CD4-positive, CD25-positive, alpha-beta regulatory T cell (primary cell): ENCODE results near the gene ARHGAP12. TPM values are rescaled to one million over a fixed set of nuclear protein-coding genes. Genes with fewer than 3 reads are reported as not detected.
A peak's percentile ranks its signal among the peaks of the same experiment; 100 is the strongest.

ENCODE experiments used
- ATAC-seq, 2 donors: fragments of 150-1000 bp; cut with Tn5 transposase; one replicate each; pipeline ENCODE4 v1.10.0; 2021; ENCODE audit warnings: low read depth in 2 of 2, moderate number of reproducible peaks in 2 of 2, moderate library complexity in 1 of 2
- DNase-seq, 3 donors: peaks; one replicate each; pipeline versions ENCODE4 v3.0.0 to v3.0.0-alpha.2; 2012 to 2022; ENCODE audit warnings: mixed read lengths in 1 of 3
- H3K27ac ChIP-seq: one replicate; pipeline ENCODE4 v1.7.0; 2013; ENCODE audit warnings: mild to moderate bottlenecking, low read length; ENCODE audit not compliant: insufficient read depth, poor library complexity, severe bottlenecking
- H3K27me3 ChIP-seq: one replicate; pipeline ENCODE4 v1.7.0; 2013; ENCODE audit warnings: low read length; ENCODE audit not compliant: control insufficient read depth, insufficient read depth
- H3K36me3 ChIP-seq: one replicate; pipeline ENCODE4 v1.7.0; 2013; ENCODE audit warnings: mild to moderate bottlenecking, low read length, moderate library complexity; ENCODE audit not compliant: control insufficient read depth, insufficient read depth
- H3K4me1 ChIP-seq: 2 replicates; pipeline ENCODE4 v1.7.0; 2013; ENCODE audit warnings: mild to moderate bottlenecking, low read length; ENCODE audit not compliant: insufficient read depth, control insufficient read depth, poor library complexity, severe bottlenecking
- H3K4me3 ChIP-seq: one replicate; pipeline ENCODE4 v1.7.0; 2013; ENCODE audit warnings: low read depth, mild to moderate bottlenecking, low read length, moderate library complexity
- H3K9me3 ChIP-seq, 2 experiments: 1 replicate in 1 of 2; 2 replicates in 1 of 2; pipeline ENCODE4 v1.7.0; 2013; ENCODE audit warnings: low read length in 2 of 2, mild to moderate bottlenecking in 1 of 2, moderate library complexity in 1 of 2; ENCODE audit not compliant: control insufficient read depth in 2 of 2
- H3K27ac Mint-ChIP-seq, 3 donors: one replicate each; pipeline ENCODE4 v1.8.0; 2020 to 2022; ENCODE audit warnings: mild to moderate bottlenecking in 3 of 3, mixed read lengths in 3 of 3, moderate library complexity in 2 of 3
- H3K27me3 Mint-ChIP-seq: one replicate; pipeline ENCODE4 v1.8.0; 2022; ENCODE audit warnings: mild to moderate bottlenecking, mixed read lengths
- H3K36me3 Mint-ChIP-seq: one replicate; pipeline ENCODE4 v1.8.0; 2020; ENCODE audit warnings: mixed read lengths
- H3K4me1 Mint-ChIP-seq, 4 donors: one replicate each; pipeline ENCODE4 v1.8.0; 2020 to 2022; ENCODE audit warnings: mixed read lengths in 4 of 4, mild to moderate bottlenecking in 1 of 4
- H3K4me3 Mint-ChIP-seq, 4 donors: one replicate each; pipeline ENCODE4 v1.8.0; 2020 to 2022; ENCODE audit warnings: mild to moderate bottlenecking in 4 of 4, mixed read lengths in 4 of 4, moderate library complexity in 3 of 4
- H3K9me3 Mint-ChIP-seq, 7 donors: one replicate each; pipeline ENCODE4 v1.8.0; 2020 to 2022; ENCODE audit warnings: mixed read lengths in 7 of 7, mild to moderate bottlenecking in 3 of 7, moderate library complexity in 2 of 7
- polyA plus RNA-seq, 4 donors: library from polyadenylated mRNA; unstranded; fragments of 300-500 nt; fragmentation: Illumina TruSeq; gene quantifications; one replicate each; pipeline ENCODE4 v1.2.3, GENCODE V29; 2021
- total RNA-seq: library from RNA; stranded (reverse); gene quantifications from one replicate; pipeline ENCODE4 v1.2.3, GENCODE V29; 2022

Gene ARHGAP12
- total and polyA plus RNA-seq, 5 donors from 2014 or later: 8.8 to 28.3 (median 11.8) TPM

DNA sequence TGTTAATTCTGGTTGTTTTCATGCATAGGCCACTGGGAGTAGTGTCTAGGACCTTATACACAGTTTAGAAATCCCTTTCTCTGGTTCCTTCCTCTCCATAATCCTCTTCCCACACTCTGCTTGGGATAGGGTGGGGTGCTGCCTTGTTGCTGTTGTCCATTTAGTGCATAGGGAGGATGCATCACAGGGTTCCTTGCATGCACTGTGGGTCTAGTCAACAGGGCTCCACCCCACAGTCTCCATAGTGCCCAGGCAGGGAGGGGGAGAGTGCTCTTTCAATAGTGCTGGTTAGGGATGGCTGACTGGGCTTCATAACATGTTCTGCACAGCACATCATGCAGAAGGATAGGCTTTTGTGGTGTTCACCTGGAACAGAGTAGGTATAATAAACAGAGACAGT lies 81.1 kb downstream of the ARHGAP12 start:
- H3K4me3 Mint-ChIP-seq: no peak overlapping the region
- H3K27ac Mint-ChIP-seq: peak overlapping the region in 1 of 3 donors; percentile 14
- DNase-seq (no peak), ATAC-seq (no peak)
- H3K27me3 Mint-ChIP-seq: no peaks in the 10 kb centered on the region
- H3K4me1 Mint-ChIP-seq: peaks cover 11 to 37% (median 22%) of the 10 kb centered on the region in 4 donors
- H3K9me3 Mint-ChIP-seq: no peaks in the 10 kb centered on the region
- Histone ChIP-seq H3K27ac (no peak overlapping the region), H3K9me3 (no peaks in the 10 kb centered on the region), H3K4me3 (no peak overlapping the region), H3K27me3 (no peaks in the 10 kb centered on the region), H3K4me1 (no peaks in the 10 kb centered on the region), H3K36me3 (peaks cover 9% of the 10 kb centered on the region)
- peaks cover 49% of the 10 kb centered on the region for H3K36me3 Mint-ChIP-seq

DNA sequence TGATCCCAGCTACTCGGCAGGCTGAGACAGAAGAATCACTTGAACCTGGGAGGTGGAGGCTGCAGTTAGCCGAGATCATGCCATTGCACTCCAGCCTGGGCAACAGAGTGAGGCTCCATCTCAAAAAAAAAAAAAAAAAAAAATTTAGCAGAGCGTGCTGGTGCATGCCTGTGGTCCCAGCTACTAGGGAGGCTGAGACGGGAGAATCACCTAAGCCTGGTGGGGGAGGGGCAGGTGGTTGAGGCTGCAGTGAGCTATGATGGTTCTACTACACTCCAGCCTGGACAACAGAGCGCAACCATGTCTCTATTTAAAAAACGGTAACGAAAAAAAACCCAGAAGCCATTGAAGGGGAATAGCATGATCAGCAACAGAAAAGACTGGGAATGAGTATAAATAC lies 89.9 kb downstream of the ARHGAP12 start:
- H3K36me3 Mint-ChIP-seq: peaks cover 20% of the 10 kb centered on the region
- no peaks in the 10 kb centered on the region for H3K4me1 ChIP-seq
- no peaks in the 10 kb centered on the region for H3K9me3 ChIP-seq
- H3K36me3 ChIP-seq: peaks cover 17% of the 10 kb centered on the region
- H3K9me3 Mint-ChIP-seq: no peaks in the 10 kb centered on the region
- H3K4me3 ChIP-seq: no peak overlapping the region
- DNase-seq (no peak), ATAC-seq (no peak)
- H3K27me3 Mint-ChIP-seq: no peaks in the 10 kb centered on the region
- H3K4me1 Mint-ChIP-seq: peaks cover 0 to 15% (median 8%) of the 10 kb centered on the region in 4 donors
- H3K27me3 ChIP-seq: no peaks in the 10 kb centered on the region
- H3K27ac Mint-ChIP-seq: no peak overlapping the region
- no peak overlapping the region for H3K4me3 Mint-ChIP-seq
- H3K27ac ChIP-seq: no peak overlapping the region

DNA sequence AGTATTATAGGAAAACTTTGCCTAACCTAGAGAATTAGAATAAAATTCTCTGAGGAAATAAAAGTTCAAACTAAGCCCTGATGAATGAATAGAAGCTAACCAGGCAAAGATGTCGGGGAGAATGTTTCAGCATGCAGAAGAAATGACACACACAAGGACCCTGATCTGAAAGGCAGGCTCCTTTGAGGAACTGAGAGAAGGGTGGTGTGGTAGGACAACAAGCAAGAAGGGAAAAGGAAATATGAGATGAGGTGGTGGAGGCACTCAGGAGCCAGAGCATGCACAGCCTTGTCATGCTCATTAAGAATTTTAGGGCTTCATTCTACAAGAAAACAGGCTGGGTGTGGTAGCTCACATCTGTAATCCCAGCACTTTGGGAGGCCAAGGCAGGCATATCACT lies 90.6 kb downstream of the ARHGAP12 start:
- H3K4me1 Mint-ChIP-seq: peaks cover 0 to 19% (median 14%) of the 10 kb centered on the region in 4 donors
- no peak for ATAC-seq
- no peak for DNase-seq

DNA sequence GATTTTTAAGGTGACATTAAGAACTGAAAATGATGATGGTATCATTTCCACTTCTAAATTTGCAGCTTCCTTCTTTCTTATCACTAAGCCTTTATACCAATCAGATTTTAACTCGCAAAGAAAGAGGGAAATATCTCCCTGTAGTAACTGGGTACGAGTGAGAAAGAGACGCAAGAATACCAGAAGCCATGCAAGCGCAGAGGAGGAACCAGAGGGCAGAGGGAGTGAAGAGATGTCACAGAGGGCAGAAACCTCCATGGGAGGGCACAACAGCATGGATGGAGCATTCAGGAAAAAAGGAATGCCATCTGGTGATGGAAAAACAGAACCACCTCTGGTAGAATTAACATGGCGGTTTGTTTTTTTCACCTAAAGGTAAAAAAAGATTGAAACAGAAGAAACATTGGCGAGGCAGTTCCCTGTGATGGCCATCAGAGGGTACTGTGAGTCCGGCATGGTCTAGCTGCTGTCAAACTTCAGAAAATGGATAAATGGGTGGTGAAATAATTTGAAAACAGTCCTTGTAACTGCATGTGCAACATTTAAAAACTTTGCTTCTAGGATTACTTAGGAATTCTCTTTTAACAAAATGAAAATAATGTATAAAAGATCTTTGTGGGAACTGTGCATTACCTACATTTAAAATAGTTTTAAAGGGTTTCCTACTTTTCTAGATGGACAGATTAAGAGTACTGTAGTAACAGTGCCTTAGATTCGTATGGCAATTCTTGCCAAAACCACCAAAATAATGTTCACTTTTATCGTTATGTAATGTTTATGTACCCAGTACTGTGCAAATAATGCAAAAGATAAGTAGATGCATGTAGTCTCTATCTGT lies 91.8 kb downstream of the ARHGAP12 start:
- H3K36me3 ChIP-seq: peaks cover 17% of the 10 kb centered on the region
- H3K36me3 Mint-ChIP-seq: peaks cover 16% of the 10 kb centered on the region
- H3K27me3 ChIP-seq: no peaks in the 10 kb centered on the region
- no peak overlapping the region for H3K27ac ChIP-seq
- H3K9me3 ChIP-seq: no peaks in the 10 kb centered on the region
- H3K4me1 ChIP-seq: no peaks in the 10 kb centered on the region
- no peaks in the 10 kb centered on the region for H3K9me3 Mint-ChIP-seq
- H3K4me3 ChIP-seq: no peak overlapping the region
- DNase-seq (peak in 1 of 3 donors; percentile 37), ATAC-seq (no peak)
- peak overlapping the region in 1 of 3 donors; percentile 26 for H3K27ac Mint-ChIP-seq
- H3K4me3 Mint-ChIP-seq: no peak overlapping the region
- H3K4me1 Mint-ChIP-seq: peaks cover 0 to 21% (median 19%) of the 10 kb centered on the region in 4 donors
- no peaks in the 10 kb centered on the region for H3K27me3 Mint-ChIP-seq

More for the DNA sequence above, 90.6 kb downstream of the ARHGAP12 start:
- no peaks in the 10 kb centered on the region for H3K9me3 Mint-ChIP-seq
- no peaks in the 10 kb centered on the region for H3K27me3 Mint-ChIP-seq
- H3K36me3 ChIP-seq: peaks cover 17% of the 10 kb centered on the region
- no peak overlapping the region for H3K27ac Mint-ChIP-seq
- H3K9me3 ChIP-seq: no peaks in the 10 kb centered on the region
- no peaks in the 10 kb centered on the region for H3K27me3 ChIP-seq
- H3K4me3 Mint-ChIP-seq: no peak overlapping the region
- H3K4me1 ChIP-seq: no peaks in the 10 kb centered on the region
- no peak overlapping the region for H3K27ac ChIP-seq
- no peak overlapping the region for H3K4me3 ChIP-seq
- peaks cover 19% of the 10 kb centered on the region for H3K36me3 Mint-ChIP-seq

DNA sequence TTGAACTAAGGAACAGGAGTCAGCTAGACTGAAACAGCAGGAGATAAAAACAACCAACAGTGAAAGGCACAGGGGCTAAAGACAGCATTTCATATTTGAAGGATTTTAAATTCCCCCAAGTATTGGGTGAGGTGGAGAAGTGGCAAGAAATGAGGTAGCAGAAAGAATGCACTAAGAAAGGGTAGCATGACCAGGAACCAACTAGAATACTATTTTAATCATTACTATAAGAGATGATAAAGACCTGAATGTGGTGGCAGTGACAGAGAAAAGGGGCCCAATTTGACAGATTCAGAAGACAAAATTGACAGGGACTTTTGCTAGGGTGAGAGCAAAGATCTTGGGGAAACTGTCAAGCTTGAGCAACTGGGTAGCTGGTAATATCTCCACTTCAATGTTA lies 94.9 kb downstream of the ARHGAP12 start:
- ATAC-seq: no peak
- Histone ChIP-seq H3K4me1 (no peaks in the 10 kb centered on the region), H3K27me3 (no peaks in the 10 kb centered on the region), H3K4me3 (no peak overlapping the region), H3K36me3 (peaks cover 13% of the 10 kb centered on the region), H3K27ac (no peak overlapping the region), H3K9me3 (no peaks in the 10 kb centered on the region)
- peaks cover 3 to 20% (median 17%) of the 10 kb centered on the region in 4 donors for H3K4me1 Mint-ChIP-seq
- no peaks in the 10 kb centered on the region for H3K9me3 Mint-ChIP-seq
- H3K36me3 Mint-ChIP-seq: peaks cover 18% of the 10 kb centered on the region
- DNase-seq: no peak
- H3K27ac Mint-ChIP-seq: peak overlapping the region; percentile 5 to 62 (median 13)
- no peak overlapping the region for H3K4me3 Mint-ChIP-seq
- no peaks in the 10 kb centered on the region for H3K27me3 Mint-ChIP-seq

DNA sequence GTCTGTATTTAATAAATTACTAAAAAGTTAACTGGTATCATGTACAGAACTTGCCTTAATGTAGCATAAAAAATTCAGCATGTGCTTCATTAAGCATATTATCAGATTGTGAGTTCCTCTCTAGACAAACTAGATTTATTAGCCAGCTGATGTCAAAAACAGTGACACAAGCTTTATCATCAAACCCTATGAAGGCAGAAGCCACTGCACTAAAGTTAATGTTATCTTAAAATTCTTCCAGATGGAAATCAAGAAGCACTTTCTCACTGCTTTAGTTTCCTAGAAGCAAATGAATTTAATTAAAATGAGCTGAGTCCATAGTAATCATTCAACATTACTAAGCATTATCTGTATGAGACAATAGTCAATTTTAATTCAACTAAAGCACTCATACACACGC lies 96.4 kb downstream of the ARHGAP12 start:
- H3K4me1 Mint-ChIP-seq: peaks cover 3 to 20% (median 17%) of the 10 kb centered on the region in 4 donors
- H3K9me3 ChIP-seq: no peaks in the 10 kb centered on the region
- no peak overlapping the region for H3K27ac Mint-ChIP-seq
- H3K4me3 Mint-ChIP-seq: no peak overlapping the region
- DNase-seq: no peak
- H3K36me3 ChIP-seq: peaks cover 9% of the 10 kb centered on the region
- H3K27ac ChIP-seq: no peak overlapping the region
- H3K27me3 Mint-ChIP-seq: no peaks in the 10 kb centered on the region
- H3K4me1 ChIP-seq: no peaks in the 10 kb centered on the region
- no peak overlapping the region for H3K4me3 ChIP-seq
- no peaks in the 10 kb centered on the region for H3K9me3 Mint-ChIP-seq
- no peaks in the 10 kb centered on the region for H3K27me3 ChIP-seq
- no peak for ATAC-seq
- H3K36me3 Mint-ChIP-seq: peaks cover 15% of the 10 kb centered on the region

DNA sequence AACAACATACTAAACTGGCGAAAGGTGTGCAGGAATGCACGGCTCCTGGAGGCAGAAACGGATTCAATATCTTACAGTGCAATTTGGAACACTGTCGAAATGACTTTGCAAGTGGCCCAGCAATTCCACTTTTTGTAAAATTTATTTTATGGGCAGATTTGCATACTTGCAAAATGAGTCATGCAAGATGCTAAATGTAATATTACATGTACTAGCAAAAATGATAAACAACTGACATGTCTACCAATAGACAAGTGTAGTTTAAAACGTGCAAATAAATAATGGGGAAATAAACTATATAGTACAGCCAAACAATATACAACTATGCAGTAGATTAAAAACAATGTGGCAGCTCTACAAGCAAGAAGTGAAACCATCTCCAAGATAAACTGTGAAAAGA lies 97.7 kb downstream of the ARHGAP12 start:
- Mint-ChIP-seq H3K36me3 (peaks cover 15% of the 10 kb centered on the region), H3K4me1 (peaks cover 12 to 20% (median 17%) of the 10 kb centered on the region in 4 donors), H3K27ac (no peak overlapping the region), H3K4me3 (no peak overlapping the region), H3K27me3 (no peaks in the 10 kb centered on the region), H3K9me3 (no peaks in the 10 kb centered on the region)
- Histone ChIP-seq H3K9me3 (no peaks in the 10 kb centered on the region), H3K4me3 (no peak overlapping the region), H3K4me1 (no peaks in the 10 kb centered on the region), H3K27ac (no peak overlapping the region), H3K27me3 (no peaks in the 10 kb centered on the region), H3K36me3 (peaks cover 6% of the 10 kb centered on the region)
- DNase-seq: no peak
- ATAC-seq: no peak

DNA sequence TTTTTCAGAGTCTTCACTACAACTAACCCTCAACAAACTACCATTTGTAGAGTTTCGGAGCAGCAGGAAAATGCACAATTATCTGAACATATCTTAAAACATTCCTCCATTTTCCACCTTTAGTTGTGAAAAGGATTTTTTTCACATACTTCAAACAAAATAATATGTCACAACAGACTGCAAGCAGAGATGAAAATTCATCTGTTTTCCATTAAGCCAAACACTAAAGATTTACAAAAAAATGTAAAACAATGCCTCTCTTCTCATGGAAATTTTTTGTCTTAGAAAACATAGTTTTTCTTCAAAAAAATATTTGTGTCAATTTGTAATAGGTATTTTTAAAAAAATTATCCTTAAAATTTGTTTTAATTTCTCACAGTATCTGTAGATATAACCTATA lies 98.9 kb downstream of the ARHGAP12 start:
- no peak for ATAC-seq
- H3K36me3 Mint-ChIP-seq: peaks cover 19% of the 10 kb centered on the region
- H3K9me3 Mint-ChIP-seq: no peaks in the 10 kb centered on the region
- Histone ChIP-seq H3K27me3 (no peaks in the 10 kb centered on the region), H3K27ac (no peak overlapping the region), H3K4me1 (no peaks in the 10 kb centered on the region), H3K36me3 (peaks cover 17% of the 10 kb centered on the region), H3K9me3 (no peaks in the 10 kb centered on the region), H3K4me3 (no peak overlapping the region)
- no peak overlapping the region for H3K4me3 Mint-ChIP-seq
- H3K4me1 Mint-ChIP-seq: peaks cover 12 to 20% (median 17%) of the 10 kb centered on the region in 4 donors
- H3K27me3 Mint-ChIP-seq: no peaks in the 10 kb centered on the region
- DNase-seq: no peak
- H3K27ac Mint-ChIP-seq: no peak overlapping the region
